CD14-positive monocyte (primary cell): ENCODE results near the gene PRKAB2. TPM values are rescaled to one million over a fixed set of nuclear protein-coding genes. Genes with fewer than 3 reads are reported as not detected.
"Not testable (repeated sequence)": the region's sequence is repeated elsewhere in the genome, so short reads cannot be mapped to it uniquely, and the experiment has no call there.

ENCODE experiments used
- DNase-seq, 3 donors: peaks; one replicate each; pipeline ENCODE4 v3.0.0-alpha.2; 2011 to 2022
- H2AFZ ChIP-seq: 2 replicates; pipeline ENCODE4 v1.6.0; 2012; ENCODE audit warnings: mild to moderate bottlenecking, low read depth, low read length, inconsistent platforms; ENCODE audit not compliant: insufficient read depth, poor library complexity, severe bottlenecking
- H3K27ac ChIP-seq, 2 donors: 1 replicate in 1 of 2; 2 replicates in 1 of 2; pipeline ENCODE4 v1.5.1; 2012 to 2013; ENCODE audit warnings: low read length in 2 of 2, control low read depth in 1 of 2, inconsistent platforms in 1 of 2, low read depth in 1 of 2, mild to moderate bottlenecking in 1 of 2
- H3K27me3 ChIP-seq, 2 donors: one replicate each; pipeline versions ENCODE4 v1.6.0 to v1.6.1; 2011 to 2013; ENCODE audit warnings: low read length in 2 of 2; ENCODE audit not compliant: control insufficient read depth in 2 of 2, insufficient read depth in 2 of 2
- H3K36me3 ChIP-seq, 2 donors: replicated peaks in 1 of 2; 1 replicate in 1 of 2; 2 replicates in 1 of 2; pipeline versions ENCODE4 v1.5.1 to v1.6.1; 2012 to 2013; ENCODE audit warnings: low read length in 2 of 2, control low read depth in 1 of 2, inconsistent platforms in 1 of 2, mild to moderate bottlenecking in 1 of 2; ENCODE audit not compliant: insufficient read depth in 2 of 2, control insufficient read depth in 1 of 2
- H3K4me1 ChIP-seq, 2 donors: 1 replicate in 1 of 2; 2 replicates in 1 of 2; pipeline versions ENCODE4 v1.5.1 to v1.6.1; 2012 to 2013; ENCODE audit warnings: low read length in 2 of 2, control low read depth in 1 of 2, inconsistent platforms in 1 of 2, mild to moderate bottlenecking in 1 of 2, moderate library complexity in 1 of 2; ENCODE audit not compliant: insufficient read depth in 2 of 2, control insufficient read depth in 1 of 2
- H3K4me2 ChIP-seq: replicated peaks from 2 replicates; pipeline ENCODE3; 2012; ENCODE audit warnings: low read length, moderate library complexity, mild to moderate bottlenecking; ENCODE audit not compliant: poor library complexity, severe bottlenecking; ENCODE audit errors: extremely low read depth
- H3K4me3 ChIP-seq, 3 experiments: fragments of 200-600 bp in 1 of 3; sonication (generic) in 1 of 3; replicated peaks in 1 of 3; 1 replicate in 2 of 3; 2 replicates in 1 of 3; pipeline ENCODE4 v1.5.1; 2011 to 2013; ENCODE audit warnings: low read length in 3 of 3, mild to moderate bottlenecking in 3 of 3, control low read depth in 2 of 3, low read depth in 2 of 3, inconsistent platforms in 1 of 3, moderate library complexity in 1 of 3
- H3K79me2 ChIP-seq: 2 replicates; pipeline ENCODE4 v1.6.0; 2012; ENCODE audit warnings: mild to moderate bottlenecking, control low read depth, inconsistent platforms, low read length, moderate library complexity; ENCODE audit not compliant: insufficient read depth
- H3K9ac ChIP-seq: 2 replicates; pipeline ENCODE4 v1.6.0; 2017; ENCODE audit warnings: low read length, mild to moderate bottlenecking; ENCODE audit not compliant: insufficient read depth, poor library complexity, severe bottlenecking
- H3K9me3 ChIP-seq, 2 donors: replicated peaks in 1 of 2; 1 replicate in 1 of 2; 2 replicates in 1 of 2; pipeline versions ENCODE4 v1.5.1 to v1.6.1; 2012 to 2013; ENCODE audit warnings: low read length in 2 of 2, control low read depth in 1 of 2; ENCODE audit not compliant: control insufficient read depth in 1 of 2, insufficient read depth in 1 of 2
- H4K20me1 ChIP-seq: 2 replicates; pipeline ENCODE4 v1.6.0; 2012; ENCODE audit warnings: mild to moderate bottlenecking, low read length, control low read depth, moderate library complexity; ENCODE audit not compliant: insufficient read depth
- H3K27ac Mint-ChIP-seq, 7 donors: one replicate each; pipeline ENCODE4 v1.8.0; 2020; ENCODE audit warnings: mild to moderate bottlenecking in 7 of 7, mixed read lengths in 7 of 7, moderate library complexity in 6 of 7, inconsistent platforms in 2 of 7
- H3K27me3 Mint-ChIP-seq, 3 donors: one replicate each; pipeline ENCODE4 v1.8.0; 2021 to 2022; ENCODE audit warnings: low read depth in 3 of 3, mild to moderate bottlenecking in 3 of 3, mixed read lengths in 3 of 3, moderate library complexity in 3 of 3, inconsistent platforms in 1 of 3
- H3K36me3 Mint-ChIP-seq, 2 donors: one replicate each; pipeline ENCODE4 v1.8.0; 2020; ENCODE audit warnings: mixed read lengths in 2 of 2, inconsistent platforms in 1 of 2, mild to moderate bottlenecking in 1 of 2
- H3K4me1 Mint-ChIP-seq: one replicate; pipeline ENCODE4 v1.8.0; 2020; ENCODE audit warnings: mild to moderate bottlenecking, mixed read lengths
- H3K4me3 Mint-ChIP-seq, 2 donors: one replicate each; pipeline ENCODE4 v1.8.0; 2020; ENCODE audit warnings: mild to moderate bottlenecking in 2 of 2, mixed read lengths in 2 of 2, moderate library complexity in 1 of 2
- H3K9me3 Mint-ChIP-seq, 7 donors: one replicate each; pipeline ENCODE4 v1.8.0; 2020 to 2022; ENCODE audit warnings: mixed read lengths in 7 of 7, mild to moderate bottlenecking in 6 of 7, moderate library complexity in 6 of 7, inconsistent platforms in 2 of 7
- CTCF ChIP-seq: fragments of 200-600 bp; IDR thresholded peaks from one replicate; pipeline ENCODE4 v1.8.0; 2022; ENCODE audit warnings: antibody characterized with exemption, mild to moderate bottlenecking
- WGBS: methylation state at CpG from one replicate; pipeline ENCODE4 v1.1.5; 2013; ENCODE audit warnings: missing lambda C conversion rate; ENCODE audit not compliant: insufficient coverage; 5-methylcytosine and 5-hydroxymethylcytosine counted together
- intact Hi-C, 2 donors: fragments of 100-400 bp; cut with micrococcal nuclease; formaldehyde crosslinking; loops; one replicate each; pipeline versions ENCODE4 v1.15.0 to v1.15.1; 2023
- polyA plus RNA-seq, 3 donors: library from polyadenylated mRNA; depleted of rRNA in 1 of 3; unstranded in 2 of 3; stranded (reverse) in 1 of 3; fragments of 300-500 nt in 2 of 3; fragments of >200 nt in 1 of 3; fragmentation: Illumina TruSeq in 2 of 3; gene quantifications; 1 replicate in 2 of 3; 2 replicates in 1 of 3; pipeline ENCODE4 v1.2.3, GENCODE V29; 2012 to 2021

Gene PRKAB2
- polyA plus RNA-seq, 3 donors = 1.1 to 14.0 (median 1.7) TPM

GRCh38 chr1:147163019-147163418, 9.3 kb downstream of the PRKAB2 start:
- intact Hi-C loops = no loop called here
- no peaks in the 10 kb centered on the region for H3K4me1 Mint-ChIP-seq
- Histone ChIP-seq H3K4me2 (no peak overlapping the region), H3K4me3 (no peak overlapping the region), H3K27ac (no peak overlapping the region), H3K4me1 (no peaks in the 10 kb centered on the region), H3K27me3 (no peaks in the 10 kb centered on the region), H3K9me3 (no peaks in the 10 kb centered on the region), H4K20me1 (no peaks in the 10 kb centered on the region), H3K36me3 (peaks cover 75 to 96% of the 10 kb centered on the region in 2 donors), H3K79me2 (peaks cover 9% of the 10 kb centered on the region), H3K9ac (no peak overlapping the region), H2AFZ (no peak overlapping the region)
- H3K9me3 Mint-ChIP-seq = no peaks in the 10 kb centered on the region
- peaks cover 0 to 2% (median 0%) of the 10 kb centered on the region in 3 donors for H3K27me3 Mint-ChIP-seq
- no CpG with 5 or more reads among the region's 1 CpG for WGBS
- TF ChIP-seq CTCF = no peak
- DNase-seq = no peak
- no peak overlapping the region for H3K4me3 Mint-ChIP-seq
- H3K27ac Mint-ChIP-seq = no peak overlapping the region
- peaks cover 68 to 85% of the 10 kb centered on the region in 2 donors for H3K36me3 Mint-ChIP-seq

GRCh38 chr1:147162093-147162492, 10.2 kb downstream of the PRKAB2 start:
- Histone ChIP-seq H3K9me3 (no peaks in the 10 kb centered on the region), H3K79me2 (no peaks in the 10 kb centered on the region), H4K20me1 (no peaks in the 10 kb centered on the region), H3K9ac (no peak overlapping the region), H3K27me3 (no peaks in the 10 kb centered on the region), H3K4me1 (no peaks in the 10 kb centered on the region), H3K27ac (no peak overlapping the region), H3K36me3 (peaks cover 73 to 96% of the 10 kb centered on the region in 2 donors), H3K4me3 (no peak overlapping the region), H2AFZ (no peak overlapping the region), H3K4me2 (no peak overlapping the region)
- Mint-ChIP-seq H3K27ac (no peak overlapping the region), H3K36me3 (peaks cover 74 to 87% of the 10 kb centered on the region in 2 donors), H3K4me1 (no peaks in the 10 kb centered on the region), H3K4me3 (no peak overlapping the region), H3K27me3 (peaks cover 0 to 2% (median 0%) of the 10 kb centered on the region in 3 donors), H3K9me3 (no peaks in the 10 kb centered on the region)
- no peak for TF ChIP-seq CTCF
- intact Hi-C loops = no loop called here
- DNase-seq = no peak

GRCh38 chr1:147157116-147157515, 15.2 kb downstream of the PRKAB2 start:
- WGBS = no CpG with 5 or more reads among the region's 2 CpGs
- H3K4me3 Mint-ChIP-seq, H3K9ac ChIP-seq, H3K9me3 ChIP-seq, H4K20me1 ChIP-seq, H3K27me3 ChIP-seq, H3K4me1 Mint-ChIP-seq, DNase-seq, H3K79me2 ChIP-seq, H2AFZ ChIP-seq, H3K4me1 ChIP-seq, H3K27ac Mint-ChIP-seq, intact Hi-C loops, H3K27ac ChIP-seq, H3K27me3 Mint-ChIP-seq, H3K4me3 ChIP-seq, H3K9me3 Mint-ChIP-seq, H3K4me2 ChIP-seq: not testable (repeated sequence)
- H3K36me3 Mint-ChIP-seq = peaks cover 66 to 75% of the 10 kb centered on the region in 2 donors
- H3K36me3 ChIP-seq = peaks cover 45 to 88% of the 10 kb centered on the region in 2 donors
